Kidney epithelial cell (primary cell): ENCODE measurements around the gene RFPL4AL1. TPM values are rescaled to one million over a fixed set of nuclear protein-coding genes. Genes with fewer than 3 reads are reported as not detected.

ENCODE experiments used
- DNase-seq: peaks from one replicate; pipeline ENCODE4 v3.0.0-alpha.2; 2010; ENCODE audit warnings: low read depth
- H3K27me3 ChIP-seq: 2 replicates; pipeline ENCODE4 v1.6.0; 2011; ENCODE audit warnings: low read length; ENCODE audit not compliant: control insufficient read depth, insufficient read depth
- H3K36me3 ChIP-seq: 2 replicates; pipeline ENCODE4 v1.5.1; 2011; ENCODE audit warnings: low read length; ENCODE audit not compliant: control insufficient read depth, insufficient read depth
- H3K4me3 ChIP-seq: 2 replicates; pipeline ENCODE4 v1.5.1; 2011; ENCODE audit warnings: low read depth, mild to moderate bottlenecking, control low read depth, low read length
- CTCF ChIP-seq: IDR thresholded peaks from 2 replicates; pipeline ENCODE4 v1.5.1; 2011; ENCODE audit warnings: mild to moderate bottlenecking, moderate library complexity, low read length, control low read depth, inconsistent platforms; ENCODE audit not compliant: insufficient read depth, poor library complexity, severe bottlenecking
- total RNA-seq: library from RNA; depleted of rRNA; stranded (reverse); fragments of >200 nt; gene quantifications from 2 replicates; pipeline ENCODE4 v1.2.3, GENCODE V29; 2015

Gene RFPL4AL1
- total RNA-seq, 1 donor from 2014 or later = not detected

- DNase-seq = no peak
- Histone ChIP-seq H3K27me3 (no peaks in the 10 kb centered on the region), H3K4me3 (no peak overlapping the region), H3K36me3 (no peaks in the 10 kb centered on the region)
- no peak for TF ChIP-seq CTCF
Observed at GRCh38 chr19:55781112-55781511, 12.2 kb downstream of the RFPL4AL1 start.

- H3K4me3 ChIP-seq = no peak overlapping the region
- H3K36me3 ChIP-seq = no peaks in the 10 kb centered on the region
- DNase-seq = no peak
- H3K27me3 ChIP-seq = no peaks in the 10 kb centered on the region
- TF ChIP-seq CTCF = no peak
Observed at GRCh38 chr19:55795021-55795420, 26.1 kb downstream of the RFPL4AL1 start.

GRCh38 chr19:55801416-55801815 is 32.5 kb downstream of the RFPL4AL1 start:
- Histone ChIP-seq H3K36me3 (no peaks in the 10 kb centered on the region), H3K27me3 (no peaks in the 10 kb centered on the region), H3K4me3 (no peak overlapping the region)
- no peak for DNase-seq
- TF ChIP-seq CTCF = no peak

GRCh38 chr19:55802281-55802680 is 33.4 kb downstream of the RFPL4AL1 start:
- no peak for TF ChIP-seq CTCF

GRCh38 chr19:55809381-55810058 is 40.6 kb downstream of the RFPL4AL1 start:
- H3K36me3 ChIP-seq = no peaks in the 10 kb centered on the region
- no peak for DNase-seq
- H3K4me3 ChIP-seq = no peak overlapping the region
- peak; percentile 12 for TF ChIP-seq CTCF
- H3K27me3 ChIP-seq = no peaks in the 10 kb centered on the region

More at GRCh38 chr19:55802281-55802680, 33.4 kb downstream of the RFPL4AL1 start:
- Histone ChIP-seq H3K4me3 (no peak overlapping the region), H3K27me3 (no peaks in the 10 kb centered on the region), H3K36me3 (no peaks in the 10 kb centered on the region)
- DNase-seq = no peak

- Histone ChIP-seq H3K4me3 (no peak overlapping the region), H3K36me3 (no peaks in the 10 kb centered on the region), H3K27me3 (no peaks in the 10 kb centered on the region)
- no peak for DNase-seq
- no peak for TF ChIP-seq CTCF
Observed at GRCh38 chr19:55811340-55811739, 42.4 kb downstream of the RFPL4AL1 start.
